GM21529 (cell line): Measurements from ENCODE around the gene ASCC1.

Source experiments
- ATAC-seq: cut with Tn5 transposase; IDR thresholded peaks from one replicate; pipeline ENCODE4 v1.9.1; 2021; ENCODE audit not compliant: unreplicated experiment

The ASCC1 gene

GRCh38 chr10:72069751-72070526 is 146.1 kb downstream of the ASCC1 start:
- no peak for ATAC-seq

- ATAC-seq, result no peak
Measured at GRCh38 chr10:72068901-72069446, 147.1 kb downstream of the ASCC1 start.

DNA sequence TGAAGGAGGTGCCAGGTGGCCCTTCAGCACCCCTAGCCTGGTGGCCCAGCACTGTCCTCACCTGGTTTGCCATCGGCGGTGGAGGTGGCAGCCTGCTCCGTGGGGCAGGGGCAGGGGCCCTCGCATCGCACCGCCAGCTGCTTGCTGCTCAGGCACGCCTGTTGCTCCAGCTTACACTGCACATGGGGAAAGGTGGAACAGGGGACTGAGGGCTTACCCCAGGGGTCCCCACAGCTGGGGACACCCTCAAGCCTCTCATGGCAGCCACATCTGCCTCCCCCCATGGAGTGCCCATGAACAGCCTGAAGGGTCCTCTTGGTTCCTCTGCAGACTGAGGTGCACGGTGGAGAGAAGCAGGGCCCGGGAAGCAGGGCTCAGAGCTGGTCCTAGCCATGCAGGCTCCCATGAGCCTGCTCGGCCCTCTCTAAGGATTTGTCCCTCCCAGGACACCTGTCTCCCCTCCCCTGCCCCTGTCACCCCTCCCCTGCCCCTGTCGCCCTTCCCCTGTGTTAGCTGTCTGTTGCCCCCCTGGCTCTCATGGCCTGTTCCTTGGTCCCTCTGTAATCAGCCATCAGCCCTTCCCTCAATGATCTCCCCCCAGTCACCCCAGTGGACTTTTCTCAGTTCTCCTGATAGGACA is 147.8 kb downstream of the ASCC1 start:
- no peak for ATAC-seq

GRCh38 chr10:72067463-72068125 is 148.5 kb downstream of the ASCC1 start:
- no peak for ATAC-seq

- no peak for ATAC-seq
Measured at GRCh38 chr10:72066318-72067284, 149.5 kb downstream of the ASCC1 start.

GRCh38 chr10:72065439-72066025 is 150.5 kb downstream of the ASCC1 start:
- no peak for ATAC-seq

- ATAC-seq, result no peak
Measured at GRCh38 chr10:72063703-72064391, 152.2 kb downstream of the ASCC1 start.

- ATAC-seq, result no peak
Measured at GRCh38 chr10:72062832-72063702, 153.0 kb downstream of the ASCC1 start.

DNA sequence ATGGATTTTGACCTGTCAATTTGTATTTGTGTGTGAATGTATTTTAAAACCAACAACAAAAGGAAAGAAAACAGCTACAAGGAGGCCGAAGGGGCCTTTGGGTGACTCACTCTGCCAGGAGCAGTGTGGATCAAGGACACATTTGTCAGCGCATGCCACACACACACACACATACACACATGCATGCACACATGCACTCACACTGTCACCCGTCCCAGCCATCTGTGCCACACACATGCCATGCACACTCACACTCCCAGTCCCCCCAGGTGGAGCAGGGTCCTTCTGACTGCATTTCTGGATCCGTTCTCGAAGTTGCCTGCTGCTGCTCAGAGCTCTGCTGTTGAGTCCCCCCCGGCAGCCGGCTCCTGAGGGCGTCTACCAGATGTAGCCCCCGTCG is 153.7 kb downstream of the ASCC1 start:
- ATAC-seq, result no peak

- no peak for ATAC-seq
Measured at GRCh38 chr10:72061930-72062329, 154.1 kb downstream of the ASCC1 start.

DNA sequence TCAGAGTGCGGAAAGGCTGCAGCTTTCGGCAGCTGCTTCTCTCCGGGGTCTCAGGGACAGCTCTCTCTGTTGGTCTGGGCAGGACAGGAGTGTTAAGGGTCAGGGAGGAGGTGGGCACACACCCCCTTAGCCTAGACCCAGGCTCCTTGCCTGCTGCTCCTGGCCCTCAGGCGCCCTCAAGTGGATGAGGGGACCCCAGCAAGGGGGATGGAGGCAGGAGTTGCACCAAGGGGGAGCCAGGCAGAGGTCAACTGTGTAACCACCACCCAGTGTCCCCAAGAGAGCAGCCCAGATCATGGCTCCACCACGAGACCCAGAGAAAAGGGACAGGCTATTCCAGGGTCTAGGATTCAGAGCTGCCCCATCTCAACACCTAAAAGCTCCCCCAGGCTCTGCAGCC is 154.6 kb downstream of the ASCC1 start:
- ATAC-seq, result no peak

DNA sequence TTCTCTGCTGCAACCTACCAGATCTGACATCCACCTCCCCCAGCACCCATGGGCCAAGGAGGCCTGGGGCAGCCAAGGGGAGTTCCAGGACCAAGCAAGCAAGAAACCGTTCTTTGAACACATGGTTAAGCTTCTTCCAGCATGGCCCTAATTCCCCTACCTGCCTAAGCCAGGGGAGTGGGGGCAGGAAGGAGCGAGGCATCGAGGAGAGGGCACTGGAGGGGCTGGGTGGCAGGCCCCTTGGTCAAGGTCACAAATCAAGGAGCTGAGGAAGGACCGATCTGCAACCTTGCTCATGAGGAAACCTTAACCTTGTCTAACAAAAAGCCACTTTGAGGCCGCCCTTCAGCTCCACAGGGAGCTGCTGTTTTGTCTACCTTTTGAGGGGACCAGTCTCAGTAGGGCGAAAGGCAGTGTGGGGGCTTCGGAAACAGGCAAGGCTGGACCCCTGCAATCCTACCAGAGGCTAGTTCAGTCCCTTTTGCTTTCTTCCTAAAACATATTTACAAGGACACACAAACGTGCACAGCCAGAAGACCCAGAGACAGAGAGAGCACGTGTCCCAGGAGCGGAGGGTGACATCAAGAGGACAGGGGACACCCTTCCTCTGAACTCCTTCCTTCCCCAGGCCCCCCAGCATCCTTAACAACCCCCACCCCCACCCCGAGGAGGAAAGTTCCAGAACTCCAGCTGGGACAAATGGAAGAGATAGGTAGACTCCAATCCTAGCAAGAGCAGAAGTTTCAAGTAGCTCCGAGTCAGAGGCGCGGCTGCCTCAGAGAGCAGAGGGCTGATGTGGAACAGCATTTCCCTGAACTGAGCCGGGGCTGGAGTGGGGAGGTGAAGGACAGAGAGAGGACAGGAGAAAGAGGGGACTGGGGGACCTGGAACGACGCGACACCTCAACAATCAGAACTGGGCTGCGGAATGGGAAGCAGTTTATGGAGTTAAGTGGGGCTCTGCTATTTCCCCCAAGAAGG is 155.9 kb downstream of the ASCC1 start:
- no peak for ATAC-seq

- no peak for ATAC-seq
Measured at GRCh38 chr10:72058989-72059842, 156.9 kb downstream of the ASCC1 start.

DNA sequence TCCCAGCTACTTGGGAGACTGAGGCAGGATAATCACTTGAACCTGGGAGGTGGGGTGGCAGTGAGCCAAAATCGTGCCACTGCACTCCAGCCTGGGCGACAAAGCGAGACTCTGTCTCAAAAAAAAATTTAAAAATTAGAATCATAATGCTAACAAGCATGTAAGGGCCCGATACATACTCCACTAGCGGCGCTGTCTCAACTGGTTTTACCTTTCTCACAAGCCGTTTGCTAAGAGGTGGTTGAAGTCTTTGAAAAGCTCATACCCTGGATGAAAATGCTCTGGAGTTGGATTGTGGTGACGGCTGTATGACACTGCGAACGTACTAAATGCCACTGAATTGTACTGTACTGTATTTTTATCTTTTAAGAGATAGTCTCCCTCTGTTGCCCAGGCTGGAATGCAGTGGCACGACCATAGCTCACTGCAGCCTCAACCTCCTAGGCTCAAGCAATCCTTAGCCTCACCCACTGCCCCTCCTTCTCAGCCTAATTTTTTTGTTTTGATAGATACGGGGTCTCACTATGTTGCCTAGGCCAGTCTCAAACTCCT is 157.7 kb downstream of the ASCC1 start:
- no peak for ATAC-seq

DNA sequence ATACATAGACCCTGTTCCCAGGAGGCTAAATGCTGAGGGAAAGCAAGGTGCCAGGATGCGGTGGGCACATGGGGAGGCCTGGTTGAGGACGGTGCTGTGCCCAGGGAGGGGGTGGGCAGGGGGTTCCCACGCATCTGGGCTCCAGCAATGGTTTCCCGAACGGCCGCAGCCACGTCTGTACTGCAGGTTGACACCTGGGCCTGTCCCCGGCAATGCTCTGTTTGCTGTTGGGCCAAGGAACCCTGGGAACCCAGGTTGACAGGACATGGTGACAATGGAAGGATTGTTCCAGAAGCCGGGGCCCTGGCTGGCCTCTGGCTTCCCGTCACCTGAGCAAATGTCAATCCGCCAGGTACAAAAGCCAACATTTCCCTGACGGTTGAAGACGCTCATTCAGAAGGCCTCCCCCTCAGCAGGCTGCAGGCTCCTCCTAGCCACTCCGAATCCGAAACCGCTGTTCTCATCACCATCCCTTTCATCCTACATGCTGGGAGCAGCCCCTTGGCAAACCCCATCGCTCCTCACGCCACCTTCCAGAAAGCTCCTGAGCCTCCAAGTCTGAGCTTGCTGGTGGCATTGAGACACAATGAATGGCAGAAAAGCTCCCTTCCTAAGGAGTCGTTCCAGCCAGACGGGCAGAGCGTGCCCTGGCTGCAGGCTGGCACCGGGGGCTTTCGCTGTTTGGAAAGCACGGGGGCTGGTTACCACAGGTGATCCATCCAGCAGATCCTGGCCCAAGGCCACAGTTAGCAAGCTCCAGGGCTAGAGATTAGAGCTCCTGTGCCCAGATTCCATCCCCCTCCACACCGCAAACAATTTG is 158.9 kb downstream of the ASCC1 start:
- ATAC-seq, result no peak

DNA sequence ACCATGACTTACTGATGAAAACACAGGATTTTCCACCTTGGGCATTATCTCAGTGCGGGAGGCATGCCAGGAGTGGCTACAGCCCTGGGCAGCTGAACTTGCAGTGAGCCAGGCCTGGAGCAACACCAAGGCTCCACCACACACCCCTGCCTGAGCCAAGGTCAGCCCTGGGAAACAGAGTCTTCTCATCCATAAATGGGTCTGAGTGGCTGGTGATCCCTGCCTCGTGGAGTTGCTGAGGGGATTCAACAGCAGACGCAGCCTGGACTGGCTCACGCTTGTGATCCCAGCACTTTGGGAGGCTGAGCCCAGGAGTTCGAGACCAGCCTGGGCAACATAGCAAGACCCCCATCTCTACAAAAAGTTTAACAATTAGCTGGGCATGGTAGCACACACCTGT is 160.0 kb downstream of the ASCC1 start:
- ATAC-seq, result no peak
